Left forelimb (tissue), 1 donor: Measurements from ENCODE around the gene MROH9.
"Not testable (repeated sequence)": the region's sequence is repeated elsewhere in the genome, so short reads cannot be mapped to it uniquely, and the experiment has no call there.

Source experiments
- DNase-seq: peaks from one replicate; pipeline ENCODE4 v3.0.0-alpha.2; 2018; ENCODE audit warnings: low spot score

The MROH9 gene, protein sequence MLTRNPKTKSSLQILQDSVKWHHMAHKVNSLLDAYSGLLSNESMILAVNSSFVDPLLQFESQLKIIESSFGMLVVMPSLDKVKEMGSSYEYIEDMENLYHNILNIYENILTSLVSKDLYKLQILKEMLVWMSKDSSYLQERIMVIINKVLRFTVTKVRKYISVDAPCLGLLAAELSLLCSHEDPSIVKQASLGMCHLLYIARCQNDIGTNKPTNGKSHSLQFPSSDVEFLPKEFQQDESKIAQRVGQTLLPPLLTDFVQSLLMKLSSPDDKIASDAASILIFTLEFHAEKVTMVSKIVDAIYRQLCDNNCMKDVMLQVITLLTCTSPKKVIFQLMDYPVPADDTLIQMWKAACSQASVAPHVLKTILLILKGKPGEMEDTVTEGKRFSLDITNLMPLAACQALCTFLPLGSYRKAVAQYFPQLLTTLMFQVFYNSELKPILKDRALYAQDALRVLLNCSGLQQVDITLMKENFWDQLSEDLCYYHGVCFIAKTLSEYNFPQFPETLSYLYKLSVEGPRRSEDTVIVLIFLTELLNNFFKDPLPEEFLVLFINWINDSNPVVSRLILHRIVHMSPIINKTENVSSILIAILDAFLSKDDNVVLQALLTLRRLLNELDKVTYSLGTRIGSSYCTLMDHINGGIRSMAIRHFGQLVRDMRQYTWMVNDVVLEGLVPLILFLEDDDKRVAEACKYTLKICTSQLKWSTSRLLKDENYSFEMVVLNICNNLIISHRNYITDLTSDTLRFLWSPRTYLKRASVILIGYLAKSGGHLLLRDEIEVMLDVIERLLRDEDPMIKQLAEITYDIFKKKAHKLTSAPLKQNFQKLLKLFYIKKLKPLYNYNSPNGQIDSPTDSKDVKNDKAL

GRCh38 chr1:170935231-170935630 lies at the start of gene MROH9:
Gene MROH9, plus strand, starts transcription at chr1:170935534. Its CDS starts 10,023 bp downstream, at chr1:170945557.
- no peak for DNase-seq

- DNase-seq = no peak
These were observed 49.8 kb upstream of the MROH9 start for GRCh38 chr1:170885551-170885950.

DNA sequence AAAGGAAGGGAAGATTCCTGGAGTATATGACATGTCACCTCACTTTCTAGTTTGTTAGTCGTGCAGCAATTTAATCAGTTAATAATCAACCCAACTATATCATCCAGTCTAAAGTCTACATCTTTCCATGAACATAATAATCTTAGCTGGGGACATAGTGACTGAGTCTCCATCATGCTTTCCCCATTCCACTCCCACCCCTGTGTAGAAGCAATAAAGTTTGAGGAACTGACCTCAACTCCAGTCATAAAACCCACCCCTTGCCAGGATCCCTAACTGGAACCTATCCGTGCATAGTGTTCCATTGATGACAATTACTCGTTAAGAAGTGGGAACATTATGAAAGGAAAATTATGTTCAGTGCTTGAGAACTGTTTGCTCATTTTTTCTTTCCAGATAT lies 48.9 kb upstream of the MROH9 start:
- DNase-seq = no peak

- DNase-seq = no peak
These were observed 47.6 kb upstream of the MROH9 start for GRCh38 chr1:170887726-170888125.

- no peak for DNase-seq
These were observed 43.5 kb upstream of the MROH9 start for GRCh38 chr1:170891872-170892271.

DNA sequence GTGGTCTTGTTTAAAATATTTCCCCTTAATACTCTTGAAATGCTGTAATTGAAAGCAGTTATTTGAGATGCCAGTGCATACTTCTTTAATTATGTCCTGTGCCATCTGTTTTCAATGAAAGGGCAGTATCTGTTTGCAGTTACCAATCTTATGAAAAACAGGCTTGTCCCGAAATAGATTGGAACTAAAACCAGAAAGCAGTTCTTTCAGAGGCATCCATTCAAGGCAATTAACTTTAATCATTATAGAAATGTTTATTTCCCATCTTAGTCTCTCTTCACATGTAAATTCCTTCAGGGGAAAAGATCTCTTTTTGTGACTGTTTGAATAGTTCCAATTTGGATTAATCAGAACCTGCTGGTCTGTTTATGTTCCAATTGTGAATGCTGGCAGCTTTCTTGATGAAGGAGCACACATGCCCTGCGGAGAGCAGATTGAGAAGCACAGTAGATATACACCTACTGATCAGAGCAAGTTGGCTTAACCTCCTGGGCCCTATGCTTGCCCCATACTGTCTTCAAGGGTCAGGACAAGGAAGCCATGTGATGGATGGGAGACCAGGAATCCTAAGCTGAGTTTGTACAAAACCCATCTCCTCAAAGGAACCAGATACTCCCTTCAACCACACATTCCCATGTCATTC lies 41.6 kb upstream of the MROH9 start:
- DNase-seq = no peak

GRCh38 chr1:170903961-170904360 lies 31.4 kb upstream of the MROH9 start:
- no peak for DNase-seq

DNA sequence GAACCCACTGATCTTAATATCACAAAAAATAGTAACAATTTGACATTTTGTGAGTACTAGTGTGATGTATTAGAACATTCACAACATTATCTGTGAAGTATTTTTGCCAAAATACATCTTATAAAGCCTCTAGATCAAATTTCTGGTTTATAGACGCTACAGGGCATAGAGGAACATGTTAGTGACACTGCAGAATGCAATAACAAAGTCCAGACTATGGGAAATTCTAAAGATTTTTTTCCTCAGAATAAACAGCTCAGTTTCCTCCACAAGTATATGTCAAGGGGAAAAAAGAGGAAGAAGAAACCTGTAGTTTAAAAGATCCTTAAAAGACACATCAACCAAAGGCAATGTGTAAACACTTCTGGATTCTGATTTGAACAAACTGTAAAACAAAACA lies 26.4 kb upstream of the MROH9 start:
- DNase-seq = no peak

GRCh38 chr1:170910273-170910672 lies 25.1 kb upstream of the MROH9 start:
- DNase-seq = no peak

GRCh38 chr1:170917373-170917772 lies 18.0 kb upstream of the MROH9 start:
- DNase-seq = no peak

GRCh38 chr1:170924656-170925055 lies 10.7 kb upstream of the MROH9 start:
- DNase-seq = not testable (repeated sequence)

DNA sequence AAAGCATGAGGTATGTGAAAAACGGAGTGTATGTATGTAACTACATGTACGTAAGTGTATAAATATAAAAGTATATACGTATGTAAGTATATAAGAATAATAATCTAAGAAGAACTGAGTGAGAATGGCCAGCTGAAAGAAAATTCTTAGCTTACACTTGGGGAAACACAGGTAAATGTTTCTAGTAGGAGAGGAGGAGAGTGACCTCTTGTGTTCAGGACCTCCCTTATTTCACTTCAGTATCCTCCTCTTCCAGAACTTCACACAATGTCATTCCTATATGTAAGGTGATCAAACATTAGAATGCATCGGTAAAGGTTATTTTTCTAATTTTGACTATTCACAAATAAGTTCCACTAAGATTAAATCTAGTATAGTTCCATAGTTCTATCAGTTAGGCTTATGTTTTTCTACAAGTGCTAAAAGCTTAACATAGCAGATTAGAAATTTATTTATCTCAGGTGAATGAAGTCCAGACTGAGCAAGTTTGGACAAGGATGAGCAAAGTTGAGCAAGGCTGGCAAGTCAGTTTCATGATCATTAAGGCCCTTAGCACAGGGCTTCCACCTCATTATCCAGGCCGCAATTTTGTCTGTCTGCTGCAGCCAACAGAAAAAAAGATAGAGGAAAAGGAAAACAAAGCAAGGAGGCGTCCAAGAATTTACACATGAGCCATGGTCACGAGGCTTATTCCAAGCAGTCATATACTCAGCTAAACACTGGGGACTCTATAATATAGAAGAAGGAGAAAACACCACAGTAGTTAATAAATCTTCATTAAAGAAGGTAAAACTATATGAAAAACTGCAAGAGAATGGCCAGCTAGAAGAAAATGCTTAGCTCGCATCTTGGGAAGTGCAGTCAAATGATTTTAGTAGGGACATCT lies 7.1 kb upstream of the MROH9 start:
- no peak for DNase-seq

- DNase-seq = no peak
These were observed 5.9 kb upstream of the MROH9 start for GRCh38 chr1:170929412-170929834.

DNA sequence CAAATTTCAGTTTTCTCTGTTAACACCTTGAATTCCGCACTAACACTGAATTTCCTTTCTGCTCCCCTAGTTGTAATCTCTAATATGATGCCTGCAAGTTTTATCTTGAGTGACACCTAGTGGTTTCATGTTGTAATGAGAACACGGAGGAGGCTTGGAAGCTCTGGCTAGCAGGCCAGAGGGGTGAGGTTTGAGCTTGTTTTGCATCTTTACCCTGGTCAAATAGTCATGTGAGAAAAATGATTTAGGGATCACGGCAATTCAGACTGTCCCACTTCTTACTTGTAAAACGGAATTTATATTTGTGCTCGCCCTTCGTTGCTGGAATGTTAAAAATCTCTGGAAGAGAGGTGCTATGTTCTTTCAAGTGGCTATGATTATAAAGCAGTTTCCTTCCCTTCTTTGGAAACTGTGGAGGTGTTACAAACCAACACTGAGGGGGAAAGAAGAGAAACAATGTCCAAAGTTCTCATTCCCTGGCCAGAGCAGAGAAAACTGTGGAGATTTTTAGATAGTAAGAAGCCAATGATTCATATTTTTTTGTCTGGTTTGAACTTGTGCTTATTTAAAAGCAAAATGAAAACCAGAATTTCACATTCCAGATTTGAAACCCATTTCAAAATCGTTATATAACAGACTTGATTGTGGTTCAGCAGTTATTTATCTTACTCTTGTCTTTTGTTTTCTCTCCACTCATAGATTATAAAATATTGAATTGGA lies 5.3 kb upstream of the MROH9 start:
- no peak for DNase-seq

DNA sequence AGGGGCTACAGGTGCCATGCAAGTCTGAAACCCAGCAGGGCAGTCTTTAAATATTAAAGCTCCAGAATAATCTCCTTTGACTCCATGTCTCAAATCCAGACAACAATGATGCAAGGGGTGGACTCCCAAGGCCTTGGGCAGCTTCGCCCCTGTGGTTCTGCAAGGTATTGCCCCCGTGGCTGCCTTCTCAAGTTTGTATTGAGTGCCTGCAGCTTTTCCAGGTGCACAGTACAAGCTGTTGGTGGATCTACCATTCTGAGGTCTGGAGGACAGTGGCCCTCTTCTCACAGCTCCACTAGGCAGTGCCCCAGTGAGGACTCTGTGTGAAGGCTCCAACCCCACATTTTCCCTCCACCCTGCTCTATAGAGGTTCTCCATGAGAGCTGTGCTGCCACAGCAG lies 3.7 kb upstream of the MROH9 start:
- DNase-seq = no peak

DNA sequence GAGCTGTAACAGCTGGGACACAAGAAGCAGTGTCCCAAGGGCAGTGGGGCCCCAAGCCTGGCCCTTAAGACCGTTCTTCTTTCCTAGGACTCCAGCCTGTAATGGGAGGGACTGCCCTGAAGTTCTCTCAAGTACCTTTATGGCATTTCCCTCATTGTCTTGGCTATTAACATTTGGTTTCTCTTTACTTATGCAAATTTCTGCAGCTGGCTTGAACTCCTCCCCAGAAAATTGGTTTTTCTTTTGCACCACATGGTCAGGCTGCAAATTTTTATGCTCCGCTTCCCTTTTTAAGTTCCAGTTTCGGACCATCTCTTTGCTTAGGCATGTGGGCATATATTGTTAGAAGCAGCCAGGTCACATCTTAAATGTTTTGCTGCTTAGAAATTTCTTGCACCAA lies 3.1 kb upstream of the MROH9 start:
- DNase-seq = no peak

DNA sequence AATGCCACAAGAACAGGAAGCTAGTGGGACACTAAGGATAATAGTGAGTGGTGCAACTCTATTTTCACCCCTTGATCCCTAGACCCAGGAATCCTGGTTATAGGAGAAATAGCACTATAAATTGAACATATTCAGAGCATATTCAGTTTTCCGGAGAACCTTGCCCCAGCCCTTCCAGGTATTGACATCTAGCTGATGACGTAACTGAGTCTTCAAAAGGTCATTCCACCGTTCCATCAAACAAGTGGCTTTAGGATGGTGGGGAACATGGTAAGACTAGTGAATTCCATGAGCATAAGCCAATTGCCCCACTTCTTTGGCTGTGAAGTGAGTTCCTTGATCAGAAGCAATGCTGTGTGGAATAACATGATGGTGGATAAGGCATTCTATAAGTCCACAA lies 2.9 kb downstream of the MROH9 start:
- no peak for DNase-seq

GRCh38 chr1:170939476-170939875 lies 4.1 kb downstream of the MROH9 start:
- no peak for DNase-seq

DNA sequence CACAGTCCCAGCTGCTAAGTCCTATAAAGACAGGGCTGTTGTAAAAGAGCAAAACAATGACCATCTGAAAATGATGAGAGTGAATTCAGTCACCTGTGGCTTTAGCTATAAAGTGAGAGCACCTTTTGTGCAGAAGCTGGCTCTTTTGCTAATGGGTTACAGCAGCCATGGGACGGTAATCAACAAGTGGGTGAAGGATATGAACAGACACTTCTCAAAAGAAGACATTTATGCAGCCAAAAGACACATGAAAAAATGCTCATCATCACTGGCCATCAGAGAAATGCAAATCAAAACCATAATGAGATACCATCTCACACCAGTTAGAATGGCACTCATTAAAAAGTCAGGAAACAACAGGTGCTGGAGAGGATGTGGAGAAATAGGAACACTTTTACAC lies 16.4 kb downstream of the MROH9 start:
- not testable (repeated sequence) for DNase-seq

DNA sequence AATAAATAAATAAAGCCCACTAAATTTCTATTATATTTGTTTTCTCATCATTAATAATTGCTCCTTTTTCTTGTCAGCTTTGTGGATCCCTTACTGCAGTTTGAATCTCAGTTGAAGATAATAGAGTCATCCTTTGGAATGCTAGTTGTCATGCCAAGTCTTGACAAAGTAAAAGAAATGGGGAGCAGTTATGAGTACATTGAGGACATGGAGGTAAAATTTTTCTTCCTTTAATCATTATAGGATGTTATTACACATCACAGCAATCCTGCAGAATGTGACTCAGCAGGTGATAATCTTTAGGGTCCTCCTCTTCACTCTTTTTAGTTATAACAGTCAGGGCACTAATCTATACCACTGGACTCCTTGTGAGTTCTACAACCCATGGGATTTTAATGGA lies 24.1 kb downstream of the MROH9 start:
- DNase-seq = no peak

GRCh38 chr1:170964506-170964905 lies 29.2 kb downstream of the MROH9 start:
- no peak for DNase-seq
